ENCODE data around the gene AFF3.

DNA sequence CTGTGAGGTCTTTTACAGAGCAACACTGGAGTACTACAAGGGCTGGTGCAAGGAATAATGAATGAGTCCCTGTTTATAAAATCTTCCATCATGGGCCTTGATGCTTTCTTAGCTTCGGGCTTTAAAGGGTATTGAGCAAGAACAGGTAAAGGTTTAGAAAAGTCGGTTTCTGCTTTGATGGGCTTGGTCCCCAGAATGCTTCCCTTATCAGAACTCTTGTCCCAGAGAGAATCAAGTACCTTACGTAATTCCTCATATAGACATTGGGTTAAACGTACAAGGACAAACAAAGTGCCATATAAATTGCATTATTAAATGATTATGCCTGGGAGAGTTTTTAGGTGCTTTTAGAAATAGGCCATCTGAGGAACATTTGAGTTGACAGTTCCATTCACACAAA is 628.0 kb downstream of the AFF3 start:
- TF ChIP-seq, protein P1, sequence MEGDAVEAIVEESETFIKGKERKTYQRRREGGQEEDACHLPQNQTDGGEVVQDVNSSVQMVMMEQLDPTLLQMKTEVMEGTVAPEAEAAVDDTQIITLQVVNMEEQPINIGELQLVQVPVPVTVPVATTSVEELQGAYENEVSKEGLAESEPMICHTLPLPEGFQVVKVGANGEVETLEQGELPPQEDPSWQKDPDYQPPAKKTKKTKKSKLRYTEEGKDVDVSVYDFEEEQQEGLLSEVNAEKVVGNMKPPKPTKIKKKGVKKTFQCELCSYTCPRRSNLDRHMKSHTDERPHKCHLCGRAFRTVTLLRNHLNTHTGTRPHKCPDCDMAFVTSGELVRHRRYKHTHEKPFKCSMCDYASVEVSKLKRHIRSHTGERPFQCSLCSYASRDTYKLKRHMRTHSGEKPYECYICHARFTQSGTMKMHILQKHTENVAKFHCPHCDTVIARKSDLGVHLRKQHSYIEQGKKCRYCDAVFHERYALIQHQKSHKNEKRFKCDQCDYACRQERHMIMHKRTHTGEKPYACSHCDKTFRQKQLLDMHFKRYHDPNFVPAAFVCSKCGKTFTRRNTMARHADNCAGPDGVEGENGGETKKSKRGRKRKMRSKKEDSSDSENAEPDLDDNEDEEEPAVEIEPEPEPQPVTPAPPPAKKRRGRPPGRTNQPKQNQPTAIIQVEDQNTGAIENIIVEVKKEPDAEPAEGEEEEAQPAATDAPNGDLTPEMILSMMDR (IDR thresholded peaks at IDR 0.05; ENCODE audit: low read depth, low read length, poor library complexity, severe bottlenecking) = no peak
- TF ChIP-seq EZH2phosphoT487 (IDR thresholded peaks at IDR 0.05; ENCODE audit: borderline replicate concordance, low read length) = no peak
